Body of pancreas (tissue), 4 donors: ENCODE data around the gene COL6A1.

Source experiments
- CTCF ChIP-seq, 7 experiments: fragments of 450-650 bp in 4 of 7; fragments of 200-600 bp in 3 of 7; sonication (generic) in 3 of 7; IDR thresholded peaks; one replicate each; pipeline ENCODE4 v1.5.1; 2016 to 2019; ENCODE audit warnings: antibody characterized with exemption in 7 of 7
- POLR2A ChIP-seq, 3 donors: fragments of 450-650 bp; IDR thresholded peaks; one replicate each; pipeline ENCODE4 v1.6.1; 2016; ENCODE audit warnings: antibody characterized with exemption in 3 of 3, mild to moderate bottlenecking in 2 of 3

DNA sequence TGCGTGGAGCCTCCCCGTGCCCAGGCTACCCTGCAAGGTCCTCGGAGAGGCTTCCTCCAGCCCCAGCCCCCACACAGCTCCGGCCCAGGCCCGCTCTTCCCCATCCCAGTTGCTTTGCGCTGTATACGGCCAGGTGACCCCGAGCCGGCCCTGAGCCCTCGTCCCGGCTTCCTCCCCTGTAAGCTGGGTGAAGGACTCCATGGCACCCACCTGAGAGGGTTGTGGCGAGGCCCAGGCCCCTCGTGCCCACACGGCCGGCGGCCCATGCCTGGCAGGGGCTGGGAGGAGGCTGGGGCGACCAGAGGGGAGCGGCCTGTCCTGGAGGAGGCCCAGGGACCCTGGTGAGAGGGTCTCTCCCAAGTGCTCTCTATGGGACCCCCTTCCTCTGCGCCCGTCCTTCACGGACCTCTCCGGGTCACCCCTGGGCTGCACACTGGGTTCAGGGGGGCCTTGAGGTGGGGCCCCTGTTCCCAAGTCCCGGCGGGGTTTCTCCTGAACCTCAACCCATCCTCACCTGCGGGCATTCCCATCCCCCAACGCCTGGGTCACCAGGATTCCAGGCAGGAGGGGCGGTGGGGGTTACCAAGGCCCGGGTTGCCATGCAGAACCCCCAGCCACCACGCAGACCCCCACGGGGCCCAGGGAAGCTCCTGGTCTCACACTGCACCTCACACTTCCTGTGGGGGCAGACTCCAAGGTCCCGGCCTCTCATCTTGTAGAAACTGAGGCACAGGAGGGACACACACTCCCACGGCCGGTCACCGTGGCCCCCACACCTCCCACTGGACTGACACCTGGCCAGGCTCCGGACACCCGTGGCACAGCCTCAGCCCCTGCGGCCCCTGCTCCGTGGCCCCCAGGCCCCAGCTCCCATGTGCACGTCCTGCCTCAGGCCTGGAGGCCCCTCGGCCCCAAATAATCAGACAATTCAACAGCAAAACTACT, 25.2 kb downstream of the COL6A1 start:
- no peak for TF ChIP-seq POLR2A (IDR thresholded peaks at IDR 0.05)
- TF ChIP-seq CTCF (IDR thresholded peaks at IDR 0.05): no peak
